Adipocyte (in vitro differentiated cells): ENCODE measurements around the gene CPA4.
A peak's percentile ranks its signal among the peaks of the same experiment; 100 is the strongest.

Experiments used
- DNase-seq: peaks from one replicate; pipeline ENCODE4 v3.0.0-alpha.2; 2015; ENCODE audit warnings: low read depth
- H3K27me3 ChIP-seq: replicated peaks from 2 replicates; pipeline ENCODE4 v1.7.0; 2013; ENCODE audit warnings: mild to moderate bottlenecking, low read length, moderate library complexity; ENCODE audit not compliant: control insufficient read depth, insufficient read depth
- H3K36me3 ChIP-seq: 2 replicates; pipeline ENCODE4 v1.7.0; 2013; ENCODE audit warnings: low read length, mild to moderate bottlenecking, moderate library complexity; ENCODE audit not compliant: control insufficient read depth, insufficient read depth, severe bottlenecking
- H3K4me1 ChIP-seq: 2 replicates; pipeline ENCODE4 v1.7.0; 2013; ENCODE audit warnings: mild to moderate bottlenecking, low read length, moderate library complexity; ENCODE audit not compliant: control insufficient read depth, insufficient read depth
- H3K4me3 ChIP-seq: 2 replicates; pipeline ENCODE4 v1.7.0; 2013; ENCODE audit warnings: mild to moderate bottlenecking, low read length, moderate library complexity
- H3K9ac ChIP-seq: 2 replicates; pipeline ENCODE4 v1.7.0; 2013; ENCODE audit warnings: mild to moderate bottlenecking, low read length, moderate library complexity
- H3K9me3 ChIP-seq: 2 replicates; pipeline ENCODE4 v1.7.0; 2013; ENCODE audit warnings: mild to moderate bottlenecking, low read length, moderate library complexity; ENCODE audit not compliant: control insufficient read depth

Gene CPA4

GRCh38 chr7:130361681-130362080, 68.7 kb downstream of the CPA4 start:
- H3K4me1 ChIP-seq = peaks cover 45% of the 10 kb centered on the region
- H3K27me3 ChIP-seq = no peaks in the 10 kb centered on the region
- H3K4me3 ChIP-seq = no peak overlapping the region
- peaks cover 23% of the 10 kb centered on the region for H3K9me3 ChIP-seq
- DNase-seq = no peak
- H3K36me3 ChIP-seq = no peaks in the 10 kb centered on the region
- no peak overlapping the region for H3K9ac ChIP-seq

- no peak overlapping the region for H3K4me3 ChIP-seq
- DNase-seq = no peak
- no peaks in the 10 kb centered on the region for H3K27me3 ChIP-seq
- peaks cover 41% of the 10 kb centered on the region for H3K4me1 ChIP-seq
- peaks cover 23% of the 10 kb centered on the region for H3K9me3 ChIP-seq
- H3K9ac ChIP-seq = no peak overlapping the region
- no peaks in the 10 kb centered on the region for H3K36me3 ChIP-seq
Observed at GRCh38 chr7:130362251-130362816, 69.4 kb downstream of the CPA4 start.

- peak; percentile 87 for DNase-seq
- no peaks in the 10 kb centered on the region for H3K36me3 ChIP-seq
- H3K9me3 ChIP-seq = peaks cover 23% of the 10 kb centered on the region
- no peak overlapping the region for H3K4me3 ChIP-seq
- H3K27me3 ChIP-seq = no peaks in the 10 kb centered on the region
- peaks cover 36% of the 10 kb centered on the region for H3K4me1 ChIP-seq
- H3K9ac ChIP-seq = peak overlapping the region; percentile 11
Observed at GRCh38 chr7:130363026-130363847, 70.3 kb downstream of the CPA4 start.

GRCh38 chr7:130364451-130364850, 71.5 kb downstream of the CPA4 start:
- no peaks in the 10 kb centered on the region for H3K36me3 ChIP-seq
- no peak for DNase-seq
- H3K9ac ChIP-seq = no peak overlapping the region
- peaks cover 46% of the 10 kb centered on the region for H3K4me1 ChIP-seq
- H3K9me3 ChIP-seq = peaks cover 17% of the 10 kb centered on the region
- no peaks in the 10 kb centered on the region for H3K27me3 ChIP-seq
- no peak overlapping the region for H3K4me3 ChIP-seq

GRCh38 chr7:130365088-130365487, 72.1 kb downstream of the CPA4 start:
- DNase-seq = no peak

GRCh38 chr7:130365511-130366441, 72.8 kb downstream of the CPA4 start:
- no peaks in the 10 kb centered on the region for H3K36me3 ChIP-seq
- peaks cover 5% of the 10 kb centered on the region for H3K9me3 ChIP-seq
- peak; percentile 41 for DNase-seq
- H3K4me1 ChIP-seq = peaks cover 59% of the 10 kb centered on the region
- H3K4me3 ChIP-seq = no peak overlapping the region
- H3K27me3 ChIP-seq = no peaks in the 10 kb centered on the region
- peak overlapping the region; percentile 48 for H3K9ac ChIP-seq

More at GRCh38 chr7:130365088-130365487, 72.1 kb downstream of the CPA4 start:
- Histone ChIP-seq H3K27me3 (no peaks in the 10 kb centered on the region), H3K9me3 (peaks cover 12% of the 10 kb centered on the region), H3K9ac (no peak overlapping the region), H3K4me1 (peaks cover 52% of the 10 kb centered on the region), H3K4me3 (no peak overlapping the region), H3K36me3 (no peaks in the 10 kb centered on the region)

- Histone ChIP-seq H3K4me3 (no peak overlapping the region), H3K9ac (peak overlapping the region; percentile 48), H3K36me3 (no peaks in the 10 kb centered on the region), H3K27me3 (no peaks in the 10 kb centered on the region), H3K4me1 (peaks cover 66% of the 10 kb centered on the region), H3K9me3 (no peaks in the 10 kb centered on the region)
- no peak for DNase-seq
Observed at GRCh38 chr7:130366564-130366963, 73.6 kb downstream of the CPA4 start.

GRCh38 chr7:130367088-130367755, 74.3 kb downstream of the CPA4 start:
- Histone ChIP-seq H3K36me3 (no peaks in the 10 kb centered on the region), H3K9ac (no peak overlapping the region), H3K27me3 (no peaks in the 10 kb centered on the region), H3K4me3 (no peak overlapping the region), H3K4me1 (peaks cover 71% of the 10 kb centered on the region), H3K9me3 (no peaks in the 10 kb centered on the region)
- no peak for DNase-seq

GRCh38 chr7:130367836-130368746, 75.1 kb downstream of the CPA4 start:
- H3K4me1 ChIP-seq = peaks cover 78% of the 10 kb centered on the region
- no peaks in the 10 kb centered on the region for H3K27me3 ChIP-seq
- no peaks in the 10 kb centered on the region for H3K36me3 ChIP-seq
- H3K9me3 ChIP-seq = no peaks in the 10 kb centered on the region
- no peak overlapping the region for H3K9ac ChIP-seq
- no peak for DNase-seq
- H3K4me3 ChIP-seq = no peak overlapping the region

- Histone ChIP-seq H3K9me3 (no peaks in the 10 kb centered on the region), H3K4me1 (peaks cover 79% of the 10 kb centered on the region), H3K36me3 (no peaks in the 10 kb centered on the region), H3K4me3 (peak overlapping the region; percentile 12), H3K9ac (peak overlapping the region; percentile 51), H3K27me3 (no peaks in the 10 kb centered on the region)
- DNase-seq = no peak
Observed at GRCh38 chr7:130369110-130369711, 76.2 kb downstream of the CPA4 start.
